ENCODE measurements around the gene ASB18.

DNA sequence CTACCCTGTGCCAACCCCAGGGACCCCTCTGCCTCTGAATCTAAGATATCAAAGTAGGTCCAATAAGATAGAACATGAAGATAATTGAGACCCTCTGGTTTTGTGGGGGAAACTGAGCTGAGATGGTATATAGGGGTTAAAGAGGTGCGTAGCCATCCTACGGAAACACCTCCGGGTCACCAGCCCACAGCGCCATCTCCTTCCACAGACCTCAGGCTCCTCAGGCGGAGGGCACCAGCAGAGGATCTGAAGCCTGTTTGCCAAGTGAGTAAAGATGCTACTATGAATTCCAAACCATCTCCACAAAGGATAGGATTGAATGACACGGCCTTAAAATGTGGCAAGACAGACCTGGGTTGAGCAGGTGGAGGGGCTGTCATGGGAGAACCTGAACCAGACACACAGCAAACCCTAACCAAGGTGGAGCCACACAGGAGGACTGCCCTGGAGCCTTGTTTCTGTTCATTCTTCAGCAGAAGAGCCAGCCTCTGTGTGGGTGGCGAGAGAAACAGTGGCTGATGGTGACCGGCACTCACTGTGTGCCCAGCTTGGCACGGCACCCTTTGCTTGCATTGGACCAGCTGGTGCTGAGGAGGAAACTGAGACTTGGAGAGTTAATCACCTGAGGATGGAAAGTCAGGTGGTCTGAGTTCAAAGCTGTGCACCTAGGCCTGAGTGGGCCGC lies 106.2 kb downstream of the ASB18 start:
- TF ChIP-seq CTCF (IDR thresholded peaks at IDR 0.05) (no peak), POLR2A (IDR thresholded peaks at IDR 0.05) (no peak)

Data from Peyer's patch (tissue), 4 donors.